Glomerular visceral epithelial cell (primary cell): ENCODE results near the gene VTI1A.

Source experiments
- DNase-seq: peaks from one replicate; pipeline ENCODE4 v3.0.0-alpha.2; 2016; ENCODE audit errors: extremely low spot score

The VTI1A gene

DNA sequence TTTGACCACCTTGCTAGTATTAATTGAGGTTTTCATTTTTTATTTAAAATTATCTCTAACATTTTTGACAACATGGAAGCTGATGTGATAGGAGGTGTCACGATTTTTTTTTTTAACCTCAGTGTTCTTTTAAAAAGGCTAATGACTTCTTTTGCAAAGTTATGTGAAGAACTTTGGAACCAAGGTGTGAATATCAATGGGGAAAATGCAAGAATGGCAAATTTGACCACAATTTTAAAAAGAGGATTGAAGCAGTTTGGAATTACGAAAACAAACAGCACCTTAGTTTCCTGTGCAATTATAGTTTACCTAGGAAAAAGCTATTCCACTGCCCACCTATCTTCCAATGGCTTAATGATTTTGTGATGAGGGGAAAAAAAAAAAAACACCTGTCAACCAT lies 232.4 kb downstream of the VTI1A start:
- no peak for DNase-seq

DNA sequence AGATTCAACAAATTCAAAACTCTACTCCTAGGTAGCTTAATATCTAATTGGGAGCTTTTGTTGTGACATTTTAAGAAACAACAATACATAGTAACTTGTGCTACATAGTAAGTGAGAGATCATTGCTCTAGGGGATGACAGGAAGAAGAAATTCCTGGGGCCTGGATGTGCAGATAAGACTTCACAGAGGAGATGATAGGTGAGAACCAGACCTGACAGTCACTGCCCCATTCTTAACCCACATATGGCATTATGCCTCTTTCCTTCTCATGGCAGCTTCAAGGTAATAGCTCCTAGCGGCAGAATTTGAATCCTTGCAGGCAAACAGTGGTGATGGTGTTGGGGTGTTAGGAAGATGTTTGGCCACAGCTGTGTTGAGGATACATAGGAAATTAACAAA lies 233.6 kb downstream of the VTI1A start:
- DNase-seq, result no peak

- DNase-seq, result no peak
These were observed 240.6 kb downstream of the VTI1A start for GRCh38 chr10:112687647-112688046.

DNA sequence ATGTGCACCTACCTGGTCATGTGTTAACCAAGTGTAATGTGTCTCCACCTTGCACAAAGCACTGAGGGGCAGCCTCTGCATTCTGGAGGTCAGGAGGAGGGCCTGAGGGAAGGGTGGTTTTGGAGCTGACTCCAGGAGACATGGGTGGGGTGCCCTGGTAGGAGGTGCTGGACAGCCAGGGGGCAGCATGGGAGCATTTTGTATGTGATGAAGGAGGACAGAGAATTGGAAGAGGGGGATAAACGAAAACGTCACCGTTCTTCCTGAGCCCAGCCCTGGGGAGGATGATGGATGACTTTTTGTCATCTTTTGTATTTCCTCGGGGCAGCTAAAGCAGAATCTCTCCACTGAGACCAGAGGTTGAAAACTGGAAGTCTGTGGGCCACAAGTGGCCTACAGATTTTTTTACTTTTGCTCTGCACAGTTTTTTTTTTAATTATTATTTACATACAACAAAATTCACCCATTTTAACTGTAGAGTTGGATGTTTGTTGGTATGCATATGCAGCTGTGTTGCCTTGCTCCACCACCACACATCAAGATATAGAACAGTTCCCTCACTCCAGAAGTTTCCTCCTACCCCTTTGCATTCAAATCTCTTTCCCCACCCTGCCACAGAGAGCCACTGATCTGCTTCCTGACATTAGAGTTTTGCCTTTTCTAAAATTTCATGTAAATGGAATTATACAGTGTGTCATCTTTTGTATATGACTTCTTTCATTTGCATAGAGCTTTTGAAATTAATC lies 242.5 kb downstream of the VTI1A start:
- DNase-seq, result no peak

DNA sequence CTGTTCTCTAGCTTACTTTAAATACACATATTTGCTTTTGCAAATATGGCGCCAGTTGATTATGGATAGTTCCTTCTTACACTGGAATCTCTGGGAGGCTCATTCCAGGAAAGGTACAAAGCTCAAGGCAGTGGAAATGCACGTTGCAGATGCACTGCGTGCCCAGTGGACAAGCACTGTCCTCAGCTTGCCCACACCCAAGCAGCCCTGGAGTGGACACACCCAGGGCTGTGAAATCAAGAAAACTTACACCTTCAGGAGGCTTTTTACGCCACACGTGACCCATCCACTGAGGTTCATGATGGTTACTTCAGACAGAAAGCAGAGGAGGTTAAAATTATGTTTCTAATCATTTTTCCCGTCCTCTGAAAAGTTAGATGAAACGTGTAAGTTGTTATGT lies 248.5 kb downstream of the VTI1A start:
- no peak for DNase-seq

GRCh38 chr10:112696592-112696991 lies 249.6 kb downstream of the VTI1A start:
- no peak for DNase-seq

GRCh38 chr10:112698133-112698817 lies 251.3 kb downstream of the VTI1A start:
- DNase-seq, result no peak

DNA sequence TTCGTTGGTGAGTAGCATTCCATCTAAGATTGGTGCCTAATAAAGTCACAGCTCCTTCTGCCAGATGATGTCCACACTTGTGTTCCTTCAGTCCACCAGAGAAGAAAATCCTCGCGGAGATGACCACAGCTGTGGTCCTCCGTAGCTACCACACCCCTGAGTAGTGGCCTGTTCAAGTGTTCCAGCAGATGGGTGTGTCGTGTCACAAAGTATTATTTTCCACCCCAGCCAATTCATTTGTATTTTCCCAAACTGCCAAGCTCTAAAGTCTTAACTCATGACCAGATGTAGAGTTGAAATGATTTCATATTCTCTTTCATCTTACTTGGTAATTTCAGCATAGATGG lies 251.8 kb downstream of the VTI1A start:
- no peak for DNase-seq

GRCh38 chr10:112700215-112700671 lies 253.2 kb downstream of the VTI1A start:
- DNase-seq, result no peak

DNA sequence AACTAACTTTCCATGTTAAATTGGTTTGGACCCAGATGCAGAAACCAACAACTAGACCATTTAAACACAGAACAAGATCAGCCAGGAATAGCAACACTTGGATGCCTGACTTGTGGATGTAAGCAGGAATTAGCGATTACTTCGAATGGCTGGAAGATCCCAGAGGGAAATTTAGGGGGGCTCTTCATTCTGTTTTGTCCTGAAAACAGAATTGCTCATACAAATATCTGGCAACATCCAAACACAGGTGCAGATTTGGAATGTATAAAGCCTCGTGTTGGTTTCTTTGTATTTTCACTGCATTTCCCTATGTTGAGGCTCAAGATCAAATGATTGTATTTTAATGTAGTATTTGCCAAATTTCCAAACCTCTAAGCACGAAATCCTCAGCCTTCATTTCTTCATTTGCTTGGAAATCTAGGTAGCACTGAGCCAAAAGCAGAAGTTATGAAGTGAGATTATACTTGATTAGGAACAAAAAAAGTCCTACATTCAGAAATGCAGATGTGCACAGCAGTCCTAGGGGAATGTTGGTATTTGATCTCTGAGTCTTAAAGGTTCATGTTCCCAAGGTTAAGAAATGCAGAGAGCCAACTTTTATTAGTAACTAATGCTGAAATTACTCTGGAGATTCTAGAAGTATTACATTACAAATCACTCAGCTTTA lies 254.3 kb downstream of the VTI1A start:
- DNase-seq, result no peak

- no peak for DNase-seq
These were observed 254.9 kb downstream of the VTI1A start for GRCh38 chr10:112701878-112702255.

DNA sequence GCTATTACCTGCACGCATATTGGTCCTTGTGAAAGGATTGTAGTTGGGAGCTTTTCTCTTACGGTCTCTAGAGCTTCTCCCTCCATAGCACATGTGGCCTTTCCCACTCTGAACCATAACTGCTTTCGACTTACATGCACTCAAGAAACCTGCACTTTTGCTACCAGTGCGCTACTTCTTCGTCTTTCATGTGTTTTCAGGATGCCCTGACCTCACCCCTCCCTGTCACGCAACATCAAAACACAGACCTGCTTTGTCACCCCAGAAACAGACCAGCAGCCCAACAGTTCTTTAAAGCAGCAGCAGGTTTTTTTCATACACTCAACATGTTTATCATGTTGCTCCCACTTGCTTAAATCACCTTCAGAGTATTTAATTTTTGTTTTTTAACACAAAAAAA lies 259.6 kb downstream of the VTI1A start:
- DNase-seq, result no peak

GRCh38 chr10:112708461-112708860 lies 261.4 kb downstream of the VTI1A start:
- no peak for DNase-seq

DNA sequence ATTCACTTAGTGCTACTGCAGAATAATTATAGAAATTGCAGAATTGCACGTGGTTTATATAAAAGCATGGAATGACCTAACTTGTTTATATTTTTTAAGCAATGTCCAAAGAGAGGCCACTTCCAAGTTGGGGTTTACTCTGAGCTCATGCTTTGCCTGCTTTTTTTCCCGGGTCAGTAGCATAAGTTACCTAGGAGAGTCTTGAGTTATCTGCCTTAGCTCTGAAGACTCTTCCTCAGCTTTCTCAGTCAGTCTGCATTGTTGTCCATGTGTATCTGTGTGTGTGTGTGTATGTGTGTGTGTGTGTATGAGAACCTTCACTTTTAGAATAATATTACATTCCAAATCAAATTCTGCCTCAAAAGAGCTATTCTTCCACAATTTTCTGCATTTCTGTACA lies 263.5 kb downstream of the VTI1A start:
- no peak for DNase-seq

DNA sequence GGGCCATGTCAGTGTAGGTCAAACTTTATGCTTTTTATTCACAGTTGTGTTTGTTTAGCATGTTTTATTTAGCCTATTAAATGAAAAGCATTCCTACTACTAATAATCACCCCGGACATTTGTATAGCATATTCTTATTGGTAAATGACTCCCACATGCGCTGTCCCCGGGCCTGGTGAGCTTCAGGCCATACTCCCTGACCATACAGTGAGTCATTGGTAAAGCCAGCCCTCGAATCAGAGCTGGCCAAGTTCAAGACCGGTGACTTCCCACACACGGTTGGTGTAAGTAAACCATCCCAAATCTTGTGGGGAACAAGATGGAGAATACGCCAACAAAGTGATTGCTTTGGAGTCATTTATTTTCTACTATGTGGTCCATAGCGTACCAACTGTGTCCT lies 264.4 kb downstream of the VTI1A start:
- no peak for DNase-seq

- DNase-seq, result no peak
These were observed 265.5 kb downstream of the VTI1A start for GRCh38 chr10:112712536-112712935.

DNA sequence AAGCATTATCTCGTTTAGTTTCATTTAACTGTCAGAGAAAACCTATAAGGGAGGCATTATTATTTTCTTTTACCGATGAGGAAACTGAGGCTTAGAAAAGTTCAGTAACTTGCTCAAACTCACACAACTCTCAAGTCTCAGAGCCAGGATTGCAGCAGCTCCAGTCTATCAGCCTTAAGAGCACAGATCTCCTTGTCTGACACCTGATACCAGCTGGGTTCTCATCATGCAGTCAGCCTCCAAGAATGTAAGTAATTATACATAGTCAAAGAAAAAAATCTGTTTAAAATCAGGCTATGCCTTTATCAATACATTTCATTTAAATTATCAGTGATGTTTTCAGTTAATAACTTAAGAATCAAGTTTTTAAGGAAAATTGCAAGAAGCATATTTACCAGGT lies 266.4 kb downstream of the VTI1A start:
- no peak for DNase-seq

DNA sequence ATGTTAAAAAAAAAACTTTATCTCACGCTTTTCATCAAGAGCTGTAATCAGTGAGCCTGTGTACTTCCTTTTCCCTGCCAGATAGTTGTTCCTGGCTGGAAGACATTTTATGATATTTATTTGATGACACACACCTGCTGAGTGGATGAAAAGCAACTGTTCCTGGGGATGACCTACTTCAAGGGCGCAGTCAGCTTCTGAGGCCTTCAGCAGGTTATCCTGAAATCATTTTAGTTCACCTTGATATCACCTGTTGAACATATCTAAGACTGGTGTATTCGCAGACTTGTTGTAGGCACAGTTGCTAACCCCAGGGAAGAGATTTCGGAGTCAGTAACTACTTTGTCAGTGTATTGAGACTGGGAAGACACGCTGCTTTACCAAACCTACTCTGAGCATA lies 268.6 kb downstream of the VTI1A start:
- DNase-seq, result no peak

DNA sequence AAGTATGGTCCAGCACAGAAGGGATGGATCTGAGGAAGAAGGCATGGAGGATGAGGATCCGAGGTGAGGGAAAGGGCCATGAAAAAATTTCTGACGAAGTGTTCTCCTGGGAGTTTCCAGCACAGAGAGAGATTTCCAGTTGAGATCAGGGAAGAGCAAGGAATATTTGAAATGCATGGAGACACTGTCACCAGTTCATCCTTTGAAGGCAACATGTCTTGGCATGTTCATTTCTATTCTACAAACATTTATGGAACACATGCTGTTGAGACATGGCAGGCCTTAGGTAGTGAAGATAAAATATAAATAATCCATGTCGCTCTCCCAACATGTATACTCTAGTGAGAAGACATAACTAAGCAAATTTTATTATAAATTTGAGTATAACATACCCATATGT lies 269.1 kb downstream of the VTI1A start:
- DNase-seq, result no peak

DNA sequence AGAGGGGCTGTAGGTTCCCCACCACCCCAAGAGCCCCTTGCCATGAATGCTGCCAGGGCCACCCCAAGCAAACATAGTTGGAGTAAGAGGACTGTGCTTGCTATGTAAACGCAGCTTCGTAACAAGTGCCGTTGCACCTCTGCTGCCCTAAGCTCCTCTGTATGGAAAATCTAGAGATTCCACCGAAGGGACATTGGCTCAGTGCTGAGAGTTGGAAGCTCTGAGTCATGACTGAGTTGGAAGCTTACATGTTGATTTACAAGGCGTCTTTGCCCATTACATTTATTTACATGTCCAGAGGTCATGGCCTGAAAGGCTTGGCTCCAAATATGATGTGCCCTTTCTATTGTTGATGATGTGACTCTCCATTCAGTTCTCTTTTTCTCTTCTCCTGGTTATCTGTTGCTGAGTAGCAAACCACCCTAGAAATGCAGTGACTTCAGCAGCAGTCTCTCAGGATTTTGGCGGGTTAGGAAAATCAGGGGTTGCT lies 270.0 kb downstream of the VTI1A start:
- DNase-seq, result no peak

GRCh38 chr10:112720178-112720577 lies 273.2 kb downstream of the VTI1A start:
- DNase-seq, result no peak

- peak; percentile 51 for DNase-seq
These were observed 274.2 kb downstream of the VTI1A start for GRCh38 chr10:112721080-112721698.
